ENCODE results near the gene YEATS2.
"Not testable (repeated sequence)": the region's sequence is repeated elsewhere in the genome, so short reads cannot be mapped to it uniquely, and the experiment has no call there.

The YEATS2 gene

GRCh38 chr3:183718012-183718411, 20.4 kb downstream of the YEATS2 start:
- DNase-seq, result no peak

GRCh38 chr3:183725387-183725786, 27.8 kb downstream of the YEATS2 start:
- no peak for DNase-seq

- no peak for DNase-seq
Observed at GRCh38 chr3:183728204-183728603, 30.6 kb downstream of the YEATS2 start.

GRCh38 chr3:183730361-183730760, 32.8 kb downstream of the YEATS2 start:
- DNase-seq, result no peak

GRCh38 chr3:183731611-183732010, 34.0 kb downstream of the YEATS2 start:
- no peak for DNase-seq

DNA sequence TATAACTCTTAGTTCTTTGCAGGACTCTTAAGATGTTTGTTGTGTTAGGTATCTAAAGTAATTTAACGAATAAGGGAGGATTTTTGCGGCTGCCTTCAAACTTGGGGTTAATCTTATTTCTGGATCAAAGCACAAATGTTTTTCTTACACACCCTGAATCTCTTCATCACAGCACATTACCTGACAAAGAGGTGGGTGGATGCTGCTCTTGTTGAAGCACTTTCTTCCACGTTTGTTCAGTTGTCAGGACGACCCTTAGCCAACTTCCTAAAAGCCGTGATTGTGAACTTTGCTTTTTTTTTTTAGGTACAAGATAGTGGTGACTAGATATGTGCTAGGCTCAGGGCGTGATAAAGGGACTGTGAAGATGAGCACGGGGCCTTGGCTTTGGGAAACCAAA, 36.0 kb downstream of the YEATS2 start:
- DNase-seq, result no peak

DNA sequence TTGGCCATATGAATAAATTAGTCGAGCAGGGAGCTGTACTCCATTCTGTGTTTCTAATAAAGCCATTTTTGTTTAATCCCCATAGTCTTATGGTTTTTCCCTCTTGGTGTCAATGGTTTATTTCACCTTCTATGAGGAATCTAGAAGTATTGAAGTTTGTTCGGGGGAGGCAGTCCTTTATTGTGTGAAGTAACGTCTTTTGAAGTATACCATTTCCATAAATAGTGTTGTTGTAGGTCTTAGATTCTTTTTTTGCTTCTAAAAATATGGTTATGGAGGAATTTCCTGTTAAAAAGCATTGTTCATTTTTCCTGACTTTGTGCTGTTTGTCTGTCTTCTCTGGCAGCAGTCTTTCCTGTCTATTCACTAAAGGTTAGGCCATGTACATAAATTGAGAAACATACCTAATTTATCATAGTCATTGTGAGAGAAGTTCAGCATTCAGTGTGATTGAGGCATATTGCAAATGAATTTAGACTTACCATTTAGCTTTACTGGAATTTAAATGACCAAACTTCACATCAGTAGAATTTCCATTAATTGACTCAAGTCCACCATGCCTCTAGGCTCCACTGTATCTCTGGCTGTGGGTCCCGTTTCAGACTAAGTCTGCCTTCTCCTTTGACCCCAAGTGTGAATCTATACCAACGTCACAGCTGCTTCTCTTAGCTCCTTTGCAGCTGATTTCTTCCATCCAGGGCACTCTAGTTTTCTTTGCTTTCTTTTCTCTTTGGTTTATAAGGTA, 37.3 kb downstream of the YEATS2 start:
- DNase-seq, result no peak

DNA sequence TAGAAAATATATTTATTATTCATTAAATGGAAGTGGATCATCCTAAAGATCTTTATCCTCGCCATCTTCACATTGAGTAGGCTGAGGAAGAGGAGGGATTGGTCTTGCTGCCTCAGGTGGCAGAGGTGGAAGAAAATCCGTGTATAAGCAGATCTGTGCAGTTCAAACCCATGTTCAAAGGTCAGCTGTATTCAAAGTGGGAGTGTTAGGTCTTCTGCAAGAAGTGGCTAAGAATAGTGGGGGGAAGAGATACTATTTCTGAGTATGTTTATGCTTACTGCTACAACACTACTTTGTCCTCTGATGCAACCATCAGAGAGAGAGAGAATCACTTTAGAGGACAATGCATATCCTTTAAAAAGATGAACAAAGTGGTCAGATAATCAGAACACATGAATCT, 39.5 kb downstream of the YEATS2 start:
- no peak for DNase-seq

DNA sequence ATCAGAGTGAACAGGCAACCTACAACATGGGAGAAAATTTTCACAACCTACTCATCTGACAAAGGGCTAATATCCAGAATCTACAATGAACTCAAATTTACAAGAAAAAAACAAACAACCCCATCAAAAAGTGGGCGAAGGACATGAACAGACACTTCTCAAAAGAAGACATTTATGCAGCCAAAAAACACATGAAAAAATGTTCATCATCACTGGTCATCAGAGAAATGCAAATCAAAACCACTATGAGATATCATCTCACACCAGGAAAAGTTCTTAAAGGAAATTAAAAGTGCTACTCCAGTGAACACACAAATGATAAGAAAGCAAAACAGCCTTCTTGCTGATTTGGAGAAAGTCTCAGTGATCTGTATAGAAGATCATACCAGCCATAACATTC, 42.6 kb downstream of the YEATS2 start:
- not testable (repeated sequence) for DNase-seq

GRCh38 chr3:183743231-183743630, 45.6 kb downstream of the YEATS2 start:
- no peak for DNase-seq

GRCh38 chr3:183745300-183746098, 47.9 kb downstream of the YEATS2 start:
- DNase-seq, result no peak

DNA sequence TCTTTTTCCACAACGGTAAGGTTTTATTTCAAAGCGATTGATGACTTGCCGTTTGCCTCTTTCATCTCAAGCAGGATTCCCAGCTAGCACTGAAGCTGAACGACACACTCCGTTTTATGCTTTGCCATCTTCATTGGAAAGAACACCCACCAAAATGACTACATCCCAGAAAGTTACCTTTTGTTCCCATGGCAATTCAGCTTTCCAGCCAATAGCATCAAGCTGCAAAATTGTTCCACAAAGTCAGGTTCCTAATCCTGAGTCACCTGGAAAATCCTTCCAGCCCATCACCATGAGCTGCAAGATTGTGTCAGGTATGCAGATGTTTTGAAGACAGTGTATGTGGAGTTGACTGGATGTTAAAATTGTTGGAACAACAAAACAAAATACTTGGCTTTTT, 56.5 kb downstream of the YEATS2 start:
- DNase-seq, result no peak

DNA sequence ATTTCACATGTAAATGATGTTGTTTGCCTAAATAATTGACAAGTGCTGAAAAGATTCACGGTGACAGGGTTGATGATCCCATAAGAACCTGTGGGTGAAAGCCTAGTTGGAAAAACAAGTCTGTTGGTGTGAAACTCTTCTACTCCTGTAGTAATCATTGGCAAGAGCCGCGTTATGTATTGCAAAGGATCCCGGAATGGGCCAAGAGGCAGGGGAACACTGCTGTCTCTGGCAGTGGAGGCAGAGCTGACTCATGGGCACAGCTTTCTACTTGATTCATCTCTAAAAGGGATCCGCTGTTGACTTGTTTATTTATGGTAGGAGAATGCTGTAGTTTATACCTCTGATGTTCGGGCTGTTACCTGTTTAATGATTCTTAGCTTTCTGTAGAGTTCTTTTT, 64.7 kb downstream of the YEATS2 start:
- DNase-seq, result no peak

- no peak for DNase-seq
Observed at GRCh38 chr3:183764847-183765731, 67.5 kb downstream of the YEATS2 start.

DNA sequence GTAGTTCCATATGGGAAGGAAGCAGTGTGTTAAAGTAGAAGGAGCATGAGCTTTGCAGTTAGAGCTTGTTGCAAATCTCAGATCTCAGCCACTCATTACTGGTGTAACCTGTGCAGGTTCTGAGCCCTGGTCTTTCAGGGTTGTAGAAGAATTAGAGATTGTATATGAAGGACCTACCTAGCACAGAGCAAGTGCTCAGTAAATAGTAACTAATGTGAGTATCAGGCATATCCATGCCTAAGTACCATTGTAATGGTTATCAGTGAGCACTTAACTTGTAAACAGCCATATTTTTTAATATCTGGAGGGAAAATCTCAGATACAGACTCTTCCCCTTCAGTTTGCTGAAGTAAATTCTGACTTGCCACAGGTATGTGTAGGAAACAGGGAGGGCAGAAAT, 68.5 kb downstream of the YEATS2 start:
- no peak for DNase-seq

DNA sequence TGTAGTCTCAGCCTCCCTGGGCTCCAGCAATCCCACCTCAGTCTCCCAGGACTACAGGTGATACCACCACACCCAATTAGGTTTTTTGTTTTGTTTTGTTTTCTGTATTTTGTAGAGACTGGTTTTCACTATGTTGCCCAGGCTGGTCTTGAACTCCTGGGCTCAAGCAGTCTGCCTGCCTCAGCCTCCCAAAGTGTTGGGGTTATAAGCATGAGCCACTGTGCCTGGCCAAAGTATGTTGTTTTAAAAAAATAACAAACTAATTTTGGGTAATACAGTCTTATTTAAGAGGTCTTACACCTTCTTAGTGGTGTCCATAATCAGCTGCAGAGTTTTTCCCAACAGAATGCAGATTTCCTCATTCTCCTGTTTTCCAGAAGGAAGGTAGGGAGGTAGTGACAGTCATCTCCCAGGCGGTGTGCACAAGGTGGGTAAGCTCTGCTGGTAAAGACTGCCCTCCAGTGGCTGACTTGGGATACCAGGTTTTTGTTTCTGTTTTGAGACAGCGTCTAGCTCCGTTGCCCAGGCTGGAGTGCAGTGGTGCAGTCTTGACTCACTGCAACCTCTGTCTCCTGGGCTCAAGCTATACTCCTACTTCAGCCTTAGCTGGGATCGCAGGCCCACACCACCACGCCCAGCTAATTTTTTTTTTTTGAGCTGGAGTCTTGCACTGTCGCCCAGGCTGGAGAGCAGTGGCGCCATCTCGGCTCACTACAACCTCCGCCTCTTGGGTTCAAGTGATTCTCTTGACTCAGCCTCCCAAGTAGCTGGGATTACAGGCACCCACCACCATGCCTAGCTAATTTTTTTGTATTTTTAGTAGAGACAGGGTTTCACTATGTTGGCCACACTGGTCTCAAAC, 69.4 kb downstream of the YEATS2 start:
- DNase-seq, result peak; percentile 36

DNA sequence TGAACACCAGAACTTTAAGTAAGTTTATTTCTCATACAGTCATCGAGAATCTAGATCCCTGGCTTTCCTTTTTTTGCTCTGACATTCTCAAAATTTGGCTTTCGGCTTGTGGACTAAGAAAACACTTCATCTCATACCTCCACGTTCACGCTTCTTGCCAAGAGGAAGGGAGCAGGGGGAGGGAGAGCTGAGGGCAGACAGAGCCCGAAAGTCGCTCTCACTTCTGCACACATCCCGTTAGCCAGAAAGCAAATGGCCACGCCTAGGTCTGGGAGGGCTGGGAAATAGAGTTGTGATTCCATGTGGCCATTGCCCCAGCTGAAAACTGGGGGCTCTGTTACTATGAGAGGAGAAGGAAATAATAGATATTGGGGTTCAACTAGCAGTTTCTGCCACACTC, 70.5 kb downstream of the YEATS2 start:
- no peak for DNase-seq

GRCh38 chr3:183769453-183769852, 71.9 kb downstream of the YEATS2 start:
- DNase-seq, result no peak

DNA sequence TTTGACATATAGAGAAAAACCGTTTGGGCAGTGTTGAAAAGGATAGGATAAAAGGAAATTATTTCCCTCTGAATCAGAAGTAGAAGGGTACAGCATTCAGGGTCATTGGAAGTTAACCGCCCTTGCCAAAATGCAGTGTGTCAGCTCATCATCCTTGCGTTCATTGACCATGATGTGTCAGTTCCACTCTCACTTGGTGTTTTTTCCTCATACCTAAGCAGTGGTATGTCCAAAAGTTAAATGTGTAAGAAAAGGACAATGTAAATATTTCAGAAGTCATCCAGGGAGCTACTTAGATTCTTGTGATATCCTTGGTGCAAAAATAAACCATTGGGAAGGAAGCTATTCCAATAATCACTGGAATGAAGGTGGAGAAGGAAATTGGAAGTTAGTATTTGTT, 77.0 kb downstream of the YEATS2 start:
- DNase-seq, result no peak

- DNase-seq, result no peak
Observed at GRCh38 chr3:183775781-183776180, 78.2 kb downstream of the YEATS2 start.

DNA sequence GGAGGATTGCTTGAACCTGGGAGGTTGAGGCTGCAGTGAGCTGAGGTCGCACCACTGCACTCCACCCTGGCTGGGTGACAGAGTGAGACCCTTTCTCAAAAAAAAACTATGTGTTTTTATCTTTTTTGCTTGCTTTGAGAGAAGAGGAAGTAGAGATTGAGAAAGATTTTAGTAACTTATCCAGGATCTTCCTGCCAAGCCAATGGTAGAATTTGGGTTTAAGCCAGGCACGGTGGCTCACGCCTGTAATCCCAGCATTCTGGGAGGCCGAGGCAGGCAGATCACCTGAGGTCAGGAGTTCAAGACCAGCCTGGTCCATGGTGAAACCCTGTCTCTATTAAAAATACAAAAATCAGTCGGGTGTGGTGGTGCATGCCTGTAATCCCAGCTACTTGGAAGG, 78.9 kb downstream of the YEATS2 start:
- DNase-seq, result not testable (repeated sequence)

GRCh38 chr3:183777016-183777618, 79.5 kb downstream of the YEATS2 start:
- DNase-seq, result no peak
